HG02610 (cell line): ENCODE results near the gene SYNGR2.
"Not testable (repeated sequence)": the region's sequence is repeated elsewhere in the genome, so short reads cannot be mapped to it uniquely, and the experiment has no call there.

Source experiments
- ATAC-seq: cut with Tn5 transposase; IDR thresholded peaks from one replicate; pipeline ENCODE4 v1.9.1; 2021; ENCODE audit warnings: mild to moderate bottlenecking, moderate library complexity; ENCODE audit not compliant: unreplicated experiment

SYNGR2 gene

DNA sequence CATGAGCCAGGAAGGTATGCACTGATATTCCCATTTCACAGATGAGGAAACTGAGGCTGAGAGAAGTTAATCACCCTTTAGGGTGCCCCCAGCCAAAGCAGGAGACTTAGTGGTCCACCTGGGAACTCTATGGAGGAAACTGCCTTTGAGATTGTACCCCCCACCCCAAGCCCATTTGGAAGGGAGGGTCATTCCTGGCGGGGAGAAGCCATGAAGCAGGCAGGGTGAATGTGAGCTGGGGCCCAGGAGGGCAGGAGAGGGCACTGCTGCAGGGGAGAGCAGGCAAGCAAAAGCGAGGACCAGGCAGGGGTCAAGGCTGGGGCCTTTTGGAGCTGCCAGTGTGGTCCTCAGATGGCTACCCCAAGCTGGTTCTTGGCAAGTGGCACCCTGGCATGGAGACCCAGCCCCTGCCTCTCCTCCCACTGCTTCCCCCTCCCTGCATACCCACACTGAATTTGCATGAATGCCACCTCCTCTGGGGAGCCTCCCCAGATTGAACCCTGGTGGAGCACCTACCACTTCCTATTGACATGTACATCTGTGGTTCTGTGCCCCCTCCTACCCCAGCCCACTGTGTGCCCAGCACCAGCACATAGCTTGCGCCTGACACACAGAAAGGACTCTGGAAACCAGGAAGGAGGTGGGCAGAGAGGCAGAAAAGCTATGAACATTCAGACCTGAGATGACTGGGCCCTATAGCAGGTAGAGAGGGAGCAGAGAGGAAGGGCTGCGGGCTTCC is 38.9 kb upstream of the SYNGR2 start:
- no peak for ATAC-seq

DNA sequence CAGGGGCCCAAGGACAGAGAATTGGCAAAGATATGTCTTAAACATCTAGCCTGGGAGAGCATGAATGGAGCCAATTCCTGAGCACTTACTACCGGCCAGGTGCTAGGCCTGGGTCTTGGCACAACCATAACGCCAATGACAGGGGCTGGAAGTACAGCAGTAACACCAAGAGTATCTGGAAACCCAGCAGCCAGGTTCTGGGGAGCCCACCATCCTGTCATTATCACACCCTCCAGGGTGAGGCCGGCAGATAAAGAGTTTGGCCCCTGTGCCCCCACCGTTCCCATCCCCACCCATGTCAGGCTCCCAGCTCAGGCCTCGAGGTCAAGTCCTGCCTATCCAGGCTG is 38.3 kb upstream of the SYNGR2 start:
- ATAC-seq = no peak

DNA sequence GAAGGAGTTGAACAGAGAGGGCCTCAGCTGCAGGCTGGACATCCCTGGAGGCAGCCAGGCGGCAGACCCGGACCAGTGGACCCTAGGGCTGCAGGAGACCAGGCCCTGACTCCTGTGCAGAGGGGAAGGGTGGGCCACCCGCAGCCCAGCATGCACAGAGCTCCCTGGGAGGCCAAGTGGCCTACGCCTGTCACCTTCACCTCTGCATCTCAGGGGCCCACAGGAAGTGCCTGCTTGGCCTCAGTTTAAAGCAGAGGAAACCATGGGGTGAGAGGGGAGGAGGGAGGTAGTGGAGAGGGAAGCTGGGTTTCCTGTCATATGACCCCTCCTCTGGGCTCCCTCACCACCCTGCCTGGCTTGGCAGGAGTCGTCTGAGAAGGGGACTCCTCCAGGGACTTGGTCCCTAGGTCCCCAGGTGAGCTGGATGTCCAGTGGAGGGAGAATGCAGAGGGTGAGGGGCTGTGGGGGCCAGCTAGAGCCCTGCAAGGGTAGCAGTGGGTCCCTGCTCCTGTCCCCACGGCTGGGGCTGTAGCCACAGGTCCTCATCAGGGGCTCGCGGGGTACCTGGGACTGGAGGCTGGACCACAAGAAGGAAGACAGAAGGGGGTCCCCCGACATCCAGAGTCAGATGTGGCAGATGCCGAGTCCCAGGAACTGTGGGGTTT is 37.8 kb upstream of the SYNGR2 start, which contains the start of gene TMC8:
Gene TMC8 (plus strand): TSS at position 335 of the 665 bp plus-strand sequence. CDS start 818 bp downstream, outside the sequence.
- ATAC-seq = no peak

DNA sequence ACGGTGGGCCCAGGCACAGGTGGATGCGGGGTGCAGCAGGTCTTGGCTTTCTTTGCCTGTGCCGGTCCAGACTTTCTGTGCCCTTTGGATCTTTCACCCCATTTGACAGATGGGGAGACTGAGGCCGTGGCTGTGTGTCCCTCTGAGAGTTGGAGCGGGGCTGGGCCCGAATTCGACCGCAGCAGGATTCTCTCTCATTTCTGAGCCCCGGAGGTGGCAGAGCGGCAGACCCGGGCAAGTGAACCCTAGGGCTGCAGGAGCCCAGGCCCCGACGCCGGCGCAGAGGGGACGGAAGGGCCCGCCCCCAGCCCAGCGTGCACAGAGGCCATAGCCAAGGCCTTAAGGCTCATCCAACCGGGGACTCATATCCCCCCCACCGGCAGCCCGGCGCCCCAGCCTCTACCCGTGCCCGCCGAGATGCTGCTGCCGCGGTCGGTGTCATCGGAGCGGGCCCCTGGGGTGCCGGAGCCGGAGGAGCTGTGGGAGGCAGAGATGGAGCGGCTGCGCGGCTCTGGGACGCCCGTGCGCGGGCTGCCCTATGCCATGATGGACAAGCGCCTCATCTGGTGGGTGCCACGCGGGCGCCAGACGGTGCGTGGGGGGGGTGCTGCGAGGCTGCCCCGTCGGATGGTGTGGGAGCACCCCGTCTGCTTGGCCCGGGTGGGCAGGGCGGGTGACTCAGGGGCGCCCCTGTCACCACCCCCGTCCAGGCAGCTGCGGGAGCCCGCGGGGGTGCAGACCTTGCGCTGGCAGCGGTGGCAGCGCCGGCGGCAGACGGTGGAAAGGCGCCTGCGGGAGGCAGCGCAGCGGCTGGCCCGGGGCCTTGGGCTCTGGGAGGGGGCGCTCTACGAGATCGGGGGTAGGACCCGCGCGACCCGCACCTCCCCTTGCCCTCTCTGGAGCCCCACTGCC is 37.0 kb upstream of the SYNGR2 start:
- no peak for ATAC-seq

DNA sequence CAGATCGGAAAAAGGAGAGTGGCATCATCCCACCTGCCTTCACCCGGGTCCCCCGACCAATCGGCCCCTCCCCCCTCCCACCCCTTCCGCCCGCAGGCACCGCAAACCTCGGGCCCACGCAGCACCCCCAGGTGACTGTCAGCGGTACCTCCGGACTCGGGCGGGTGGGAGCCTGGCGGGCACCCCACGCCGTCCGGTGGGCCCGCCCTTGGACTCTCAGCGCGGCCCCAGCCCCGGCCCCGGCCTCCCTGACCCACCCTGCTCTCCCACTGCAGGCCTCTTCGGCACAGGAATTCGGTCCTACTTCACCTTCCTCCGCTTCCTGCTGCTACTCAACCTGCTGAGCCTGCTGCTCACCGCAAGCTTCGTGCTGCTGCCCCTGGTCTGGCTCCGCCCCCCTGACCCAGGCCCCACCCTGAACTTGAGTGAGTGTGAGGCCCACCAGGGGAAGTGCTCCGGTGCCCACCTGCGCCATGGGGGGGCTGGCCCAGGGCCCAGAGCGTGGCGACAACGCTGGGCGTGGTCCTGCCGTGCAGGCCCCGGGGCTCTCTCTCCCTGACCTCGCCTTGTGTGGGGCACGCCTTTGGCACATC is 36.2 kb upstream of the SYNGR2 start:
- ATAC-seq = no peak

DNA sequence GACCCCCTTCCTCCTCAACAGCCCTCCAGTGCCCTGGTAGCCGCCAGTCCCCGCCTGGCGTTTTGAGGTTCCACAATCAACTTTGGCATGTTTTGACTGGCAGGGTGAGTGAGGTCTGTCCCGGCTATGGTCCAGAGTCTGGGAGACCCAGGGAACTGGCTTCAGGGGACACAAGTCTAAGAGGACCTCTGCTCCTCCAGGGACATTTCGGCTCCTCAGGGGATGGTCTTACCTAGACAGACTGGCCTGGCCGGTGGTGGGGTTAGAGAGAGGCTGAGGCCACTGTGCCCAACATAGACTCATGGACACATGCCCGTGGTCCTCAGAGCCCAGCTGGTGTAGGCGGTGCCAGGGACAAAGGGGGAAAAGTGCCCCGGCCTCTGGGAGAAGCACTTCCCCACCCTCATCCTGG is 35.6 kb upstream of the SYNGR2 start:
- ATAC-seq = no peak

DNA sequence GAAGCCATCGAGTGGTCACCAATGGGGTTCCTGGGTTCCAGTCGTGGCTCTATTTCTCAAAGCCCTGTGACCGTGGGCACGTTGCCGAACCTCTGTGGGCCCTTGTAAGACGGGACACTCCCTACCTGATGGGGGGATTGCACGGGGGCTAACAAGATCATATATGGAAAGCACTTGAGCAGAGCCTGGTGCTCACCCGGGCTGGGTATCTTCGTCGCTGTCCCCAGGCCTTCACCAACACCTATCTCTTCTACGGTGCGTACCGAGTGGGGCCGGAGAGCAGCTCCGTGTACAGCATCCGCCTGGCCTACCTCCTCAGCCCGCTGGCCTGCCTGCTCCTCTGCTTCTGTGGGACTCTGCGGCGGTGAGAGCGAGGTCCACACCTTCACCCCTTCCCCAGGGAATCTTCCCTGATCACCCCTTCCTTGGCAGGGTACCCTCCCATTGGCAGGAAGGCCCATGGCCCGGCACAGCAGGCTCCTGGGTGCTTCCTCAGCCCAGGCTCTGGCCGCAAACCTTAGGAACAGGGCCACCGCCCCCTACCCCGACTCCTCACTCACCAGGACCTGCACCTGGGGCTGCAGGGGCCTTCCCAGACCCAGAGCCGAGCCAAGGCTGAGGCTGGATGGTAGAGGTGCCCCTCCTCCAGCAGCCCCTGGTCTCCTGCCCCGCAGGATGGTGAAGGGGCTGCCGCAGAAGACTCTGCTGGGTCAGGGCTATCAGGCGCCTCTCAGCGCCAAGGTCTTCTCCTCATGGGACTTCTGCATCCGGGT is 35.0 kb upstream of the SYNGR2 start:
- ATAC-seq = no peak

DNA sequence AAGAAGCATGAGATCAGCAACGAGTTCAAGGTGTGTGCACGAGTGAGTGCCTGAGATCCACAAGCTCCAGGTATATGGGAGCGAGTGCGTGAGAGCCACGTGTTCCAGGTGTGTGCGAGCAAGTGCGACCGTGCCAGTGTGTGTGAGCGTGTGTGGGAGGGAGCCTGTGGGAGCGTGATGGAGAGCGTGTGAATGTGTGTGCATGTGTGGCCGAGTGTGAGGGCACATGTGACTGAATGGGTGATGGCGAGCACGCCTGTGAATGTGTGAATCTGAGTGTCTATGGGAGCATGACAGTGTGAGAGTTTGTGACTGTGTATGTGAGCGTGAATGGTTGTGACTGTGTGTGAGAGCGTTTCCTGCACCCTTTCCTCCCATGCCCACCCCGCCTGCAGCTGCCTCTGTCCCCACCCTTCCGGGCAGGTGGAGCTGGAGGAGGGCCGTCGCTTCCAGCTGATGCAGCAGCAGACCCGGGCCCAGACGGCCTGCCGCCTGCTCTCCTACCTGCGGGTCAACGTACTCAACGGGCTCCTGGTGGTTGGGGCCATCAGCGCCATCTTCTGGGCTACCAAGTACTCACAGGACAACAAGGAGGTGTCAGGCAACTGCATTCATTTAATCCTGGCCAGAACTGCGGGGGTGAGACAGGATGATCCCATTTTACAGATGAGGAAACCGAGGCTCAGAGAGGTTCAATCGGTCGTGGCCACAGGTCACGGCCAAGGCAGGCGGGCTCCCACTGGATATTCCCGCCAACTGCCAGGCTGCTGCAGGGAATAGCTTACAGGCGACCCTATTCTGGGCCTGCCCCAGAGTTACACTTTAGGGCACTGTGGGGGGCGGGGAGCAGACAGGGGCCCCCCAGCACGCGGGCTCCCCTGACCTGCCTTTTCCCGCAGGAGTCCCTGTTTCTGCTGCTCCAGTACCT is 34.1 kb upstream of the SYNGR2 start:
- ATAC-seq = no peak

DNA sequence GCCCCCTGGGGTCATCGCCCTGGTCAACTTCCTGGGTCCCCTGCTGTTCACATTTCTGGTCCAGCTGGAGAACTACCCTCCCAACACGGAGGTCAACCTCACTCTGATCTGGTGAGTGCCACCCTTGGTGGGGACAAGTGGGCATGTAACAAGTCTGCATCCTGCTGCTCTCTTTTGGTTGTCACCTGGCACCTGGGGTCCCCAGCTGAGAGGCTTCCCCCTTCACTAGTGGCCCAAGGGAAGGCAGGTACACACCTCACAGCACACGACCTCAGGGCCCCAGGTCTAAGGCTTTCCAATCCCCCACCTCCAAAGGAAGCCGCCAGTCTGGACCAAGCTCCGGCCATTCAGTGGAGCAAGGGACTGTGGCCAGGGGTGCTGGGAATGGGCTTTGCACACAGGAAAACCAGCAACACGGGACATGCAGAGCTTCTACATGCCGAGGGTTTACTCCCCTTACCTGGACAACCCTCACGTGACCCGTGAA is 33.4 kb upstream of the SYNGR2 start:
- no peak for ATAC-seq

DNA sequence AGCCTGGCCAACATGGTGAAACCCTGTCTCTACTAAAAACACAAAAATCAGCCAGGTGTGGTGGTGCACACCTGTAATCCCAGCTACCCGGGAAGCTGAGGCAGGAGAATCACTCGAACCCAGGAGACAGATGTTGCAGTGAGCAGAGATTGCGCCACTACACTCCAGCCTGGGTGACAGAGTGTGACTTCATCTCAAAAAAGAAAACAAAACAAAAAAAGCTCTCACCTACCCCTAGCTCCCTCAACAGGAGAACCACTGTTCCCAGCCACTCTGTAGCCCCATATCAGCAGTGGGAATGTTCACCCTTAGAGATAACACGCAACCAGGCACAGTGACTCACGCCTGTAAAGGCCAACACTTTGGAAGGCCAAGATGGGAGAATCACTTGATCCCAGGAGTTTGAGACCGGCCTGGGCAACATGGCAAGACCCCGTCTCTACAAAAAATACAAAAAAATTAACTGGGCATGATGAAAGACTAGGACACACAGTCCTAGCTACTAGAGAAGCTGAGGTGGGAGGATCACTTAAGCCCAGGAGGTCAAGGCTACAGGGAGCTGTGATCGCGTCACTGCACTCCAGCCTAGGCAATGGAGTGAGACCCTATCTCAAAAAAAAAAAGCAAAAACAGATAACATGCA is 32.4 kb upstream of the SYNGR2 start:
- no peak for ATAC-seq

DNA sequence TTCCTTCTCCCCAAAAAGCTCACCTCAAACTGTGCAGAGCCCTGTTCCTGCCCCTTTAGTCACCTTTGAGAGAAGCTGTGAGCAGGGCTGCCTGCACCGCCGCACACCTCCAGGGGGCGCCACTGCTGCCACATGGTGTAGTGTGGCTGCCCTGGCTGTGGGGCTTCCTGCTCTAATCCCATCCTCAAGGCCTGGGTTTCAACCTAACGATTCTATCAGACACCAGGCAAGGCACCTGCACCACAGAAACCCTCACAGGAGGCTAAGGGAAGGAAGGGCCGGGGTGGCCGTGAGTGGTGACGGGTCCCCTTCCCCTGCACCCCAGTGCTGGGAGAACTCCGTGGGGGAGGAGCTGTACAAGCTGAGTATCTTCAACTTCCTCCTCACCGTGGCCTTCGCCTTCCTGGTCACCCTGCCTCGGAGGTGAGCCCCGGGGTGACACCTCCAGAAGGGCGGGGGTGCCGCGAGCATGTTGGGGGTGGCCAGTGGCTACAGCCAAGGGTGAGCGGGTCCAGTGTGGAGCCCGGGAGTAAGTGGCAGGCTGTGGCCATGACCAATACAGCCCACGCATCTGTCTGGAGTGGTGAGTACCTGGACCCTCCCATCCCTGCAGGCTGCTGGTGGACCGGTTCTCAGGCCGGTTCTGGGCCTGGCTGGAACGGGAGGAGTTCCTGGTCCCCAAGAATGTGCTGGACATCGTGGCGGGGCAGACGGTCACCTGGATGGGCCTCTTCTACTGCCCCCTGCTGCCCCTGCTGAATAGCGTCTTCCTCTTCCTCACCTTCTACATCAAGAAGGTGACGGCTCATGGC is 30.8 kb upstream of the SYNGR2 start:
- ATAC-seq = no peak

DNA sequence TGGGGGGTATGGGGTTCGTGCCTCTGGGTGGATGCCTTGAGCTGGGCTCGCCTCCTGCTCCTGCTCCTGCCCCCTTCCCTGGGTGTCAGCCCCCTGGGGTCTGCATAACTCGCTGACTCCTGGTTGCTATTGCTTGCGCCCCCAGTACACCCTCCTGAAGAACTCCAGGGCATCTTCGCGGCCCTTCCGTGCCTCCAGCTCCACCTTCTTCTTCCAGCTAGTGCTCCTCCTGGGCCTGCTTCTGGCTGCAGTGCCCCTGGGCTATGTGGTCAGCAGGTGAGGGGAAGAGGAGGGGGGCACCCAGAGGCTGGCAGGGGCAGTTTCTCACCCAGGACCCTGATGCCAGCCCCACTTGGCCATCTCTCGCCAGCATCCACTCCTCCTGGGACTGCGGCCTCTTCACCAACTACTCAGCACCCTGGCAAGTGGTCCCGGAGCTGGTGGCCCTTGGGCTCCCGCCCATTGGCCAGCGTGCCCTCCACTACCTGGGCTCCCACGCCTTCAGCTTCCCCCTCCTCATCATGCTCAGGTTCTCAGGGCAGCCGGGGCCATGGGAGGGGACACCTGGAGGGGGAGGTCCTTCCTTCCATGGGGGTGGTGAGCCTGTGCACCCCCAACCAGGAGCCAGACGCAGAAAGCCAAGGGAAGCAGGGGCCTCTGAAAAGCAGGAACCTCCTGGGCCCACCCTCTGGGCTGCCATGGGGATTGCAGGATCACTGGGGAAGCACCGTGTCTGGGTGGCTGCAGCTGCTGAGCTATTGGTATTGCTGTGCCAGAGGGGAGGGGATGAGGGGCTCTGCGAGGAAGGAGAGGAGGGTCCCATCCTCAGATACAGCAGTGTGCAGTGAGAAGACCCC is 29.9 kb upstream of the SYNGR2 start:
- no peak for ATAC-seq

DNA sequence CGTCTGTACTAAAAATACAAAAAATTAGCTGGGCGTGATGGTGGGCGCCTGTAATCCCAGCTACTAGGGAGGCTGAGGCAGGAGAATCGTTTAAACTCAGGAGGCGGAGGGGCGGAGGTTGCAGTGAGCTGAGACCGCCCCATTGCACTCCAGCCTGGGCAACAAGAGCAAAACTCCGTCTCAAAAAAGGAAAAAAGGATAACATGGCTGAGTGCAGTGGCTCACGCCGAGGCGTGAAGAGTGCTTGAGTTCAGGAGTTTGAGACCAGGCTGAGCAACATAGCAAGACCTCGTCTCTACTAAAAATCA is 28.6 kb upstream of the SYNGR2 start:
- ATAC-seq = not testable (repeated sequence)

DNA sequence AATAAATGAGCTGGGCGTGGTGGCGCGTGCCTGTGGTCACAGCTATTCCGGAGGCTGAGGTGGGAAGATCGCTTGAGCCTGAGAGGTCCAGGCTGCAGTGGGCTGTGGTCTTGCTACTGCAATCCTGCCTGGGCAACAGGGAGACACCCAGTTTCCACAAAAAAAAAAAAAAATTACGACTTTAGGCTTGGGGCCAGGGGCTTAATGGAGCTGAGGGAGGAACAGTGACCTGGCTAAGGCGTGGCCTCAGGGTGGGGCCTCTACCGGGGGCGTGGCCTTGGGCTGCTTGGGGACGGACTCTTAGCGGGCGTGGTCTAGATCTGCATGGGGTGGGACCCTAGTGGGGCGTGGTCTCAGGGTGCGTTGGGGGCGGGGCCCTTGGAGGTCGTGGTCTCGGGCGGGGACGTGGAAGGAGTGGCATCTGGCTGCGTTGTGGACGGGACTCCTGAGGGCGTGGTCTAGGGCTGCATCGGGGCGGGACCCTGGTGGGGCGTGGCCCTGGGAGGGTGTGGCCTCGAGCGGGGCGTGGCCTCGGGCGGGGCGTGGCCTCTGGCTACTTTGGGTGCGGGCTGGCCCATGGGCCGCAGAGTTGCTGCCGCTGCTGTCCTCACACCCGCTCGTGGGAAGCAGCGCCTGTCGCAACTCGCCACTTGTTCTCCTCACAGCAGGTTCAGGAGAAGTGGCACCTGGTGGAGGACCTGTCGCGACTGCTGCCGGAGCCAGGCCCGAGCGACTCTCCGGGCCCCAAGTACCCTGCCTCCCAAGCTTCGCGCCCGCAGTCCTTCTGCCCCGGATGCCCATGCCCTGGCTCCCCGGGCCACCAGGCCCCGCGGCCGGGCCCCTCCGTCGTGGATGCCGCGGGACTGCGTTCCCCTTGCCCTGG is 28.0 kb upstream of the SYNGR2 start:
- ATAC-seq = peak; percentile 72

DNA sequence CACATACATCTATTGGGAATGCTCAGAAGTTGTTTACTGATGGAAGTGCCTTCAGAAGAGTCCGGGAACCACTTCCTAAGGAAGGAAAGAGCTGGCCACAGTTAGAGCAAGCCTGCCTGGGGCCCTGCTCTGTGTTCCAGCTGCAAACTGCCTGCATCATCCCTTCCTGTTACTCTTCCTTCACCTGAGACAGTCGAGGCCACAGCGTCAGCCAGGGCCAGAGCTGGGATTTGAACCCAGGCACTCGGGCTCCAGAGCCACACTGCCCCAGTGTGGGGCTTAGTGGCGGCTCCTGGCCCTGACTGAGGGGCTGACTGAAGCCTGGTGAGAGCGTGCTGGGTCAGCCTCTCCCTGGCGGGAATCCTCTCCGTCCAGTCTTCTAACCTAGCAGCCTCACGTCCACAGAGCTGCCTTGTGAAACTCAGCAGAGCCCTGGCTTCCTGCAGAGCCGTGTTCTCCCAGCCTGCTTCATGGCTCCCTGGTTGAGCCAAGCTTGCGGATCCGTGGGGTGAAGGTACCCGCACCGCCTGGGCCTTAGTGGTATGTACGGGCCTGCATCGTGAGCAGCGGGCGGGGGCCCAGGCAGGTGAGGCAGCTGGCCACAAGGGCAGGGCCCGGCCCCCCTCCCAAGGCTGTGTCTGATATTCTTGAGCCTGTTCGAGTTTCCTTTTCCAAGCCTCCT is 26.8 kb upstream of the SYNGR2 start:
- ATAC-seq = no peak
